ENCODE data around the gene MYT1. TPM values are rescaled to one million over a fixed set of nuclear protein-coding genes. Genes with fewer than 3 reads are reported as not detected.

Gene MYT1
- total and polyA plus RNA-seq, 2 of the 8 experiments (the other 6 are each of a cell fraction or from before 2014, with no cell fraction given) = 0.63 to 2.0 TPM

GRCh38 chr20:64255361-64256281 lies 91.4 kb downstream of the MYT1 start, which contains the start of gene PCMTD2 (continued):
- TF ChIP-seq PHF8 (conservative IDR thresholded peaks at IDR 0.05; ENCODE audit: low read depth, low read length) (peak; percentile 62), USF2 (IDR thresholded peaks at IDR 0.05; ENCODE audit: low read length) (no peak), POLR2AphosphoS5 (IDR thresholded peaks at IDR 0.05; ENCODE audit: low read depth, low read length) (0 out of 2 replicates have a peak, but pooled peaks have one; percentile 7), BRCA1 (IDR thresholded peaks at IDR 0.05; ENCODE audit: low read depth, low read length) (no peak), E2F6 (IDR thresholded peaks at IDR 0.05) (peak; percentile 94), KDM1A (IDR thresholded peaks at IDR 0.05; ENCODE audit: borderline replicate concordance, low read length) (no peak), TAF1 (IDR thresholded peaks at IDR 0.05; ENCODE audit: low read depth, low read length) (peak; percentile 46; the same call in 1 of the 2 replicates), ASH2L (IDR thresholded peaks at IDR 0.05; ENCODE audit: low read length) (peak; percentile 74), KDM4A (IDR thresholded peaks at IDR 0.05; ENCODE audit: low read depth, low read length, severe bottlenecking) (peak; percentile 96), RNF2 (IDR thresholded peaks at IDR 0.05; ENCODE audit: borderline replicate concordance, low read depth, low read length, missing control alignments, poor library complexity, severe bottlenecking) (peak; percentile 8), SAP30 (IDR thresholded peaks at IDR 0.05; ENCODE audit: insufficient read depth, insufficient replicate concordance, low read length) (no peak), RBBP5 (IDR thresholded peaks at IDR 0.05; ENCODE audit: borderline replicate concordance, low read depth, low read length) (peak; percentile 95; the same call in 1 of the 2 replicates), SIX5 (IDR thresholded peaks at IDR 0.05; ENCODE audit: low read depth, low read length) (no peak), EGR1 (IDR thresholded peaks at IDR 0.05; ENCODE audit: borderline replicate concordance, low read depth, low read length) (no peak)

Measured in H1 (cell line).